HFF-Myc (cell line): ENCODE measurements around the gene GABBR2.
"Not testable (repeated sequence)": the region's sequence is repeated elsewhere in the genome, so short reads cannot be mapped to it uniquely, and the experiment has no call there.

Experiments
- DNase-seq: peaks from one replicate; pipeline ENCODE4 v3.0.0-alpha.2; 2011; ENCODE audit warnings: low read depth; ENCODE audit errors: extremely low read depth
- H3K4me3 ChIP-seq: replicated peaks from 2 replicates; pipeline ENCODE4 v1.5.1; 2011; ENCODE audit warnings: low read depth, mild to moderate bottlenecking, control low read depth, low read length
- TF ChIP-seq, protein P1 (sequence below): IDR thresholded peaks from 2 replicates; pipeline ENCODE4 v1.5.1; 2012; ENCODE audit warnings: mild to moderate bottlenecking, low read depth, low read length, control low read depth; ENCODE audit errors: missing control alignments

Gene GABBR2

DNA sequence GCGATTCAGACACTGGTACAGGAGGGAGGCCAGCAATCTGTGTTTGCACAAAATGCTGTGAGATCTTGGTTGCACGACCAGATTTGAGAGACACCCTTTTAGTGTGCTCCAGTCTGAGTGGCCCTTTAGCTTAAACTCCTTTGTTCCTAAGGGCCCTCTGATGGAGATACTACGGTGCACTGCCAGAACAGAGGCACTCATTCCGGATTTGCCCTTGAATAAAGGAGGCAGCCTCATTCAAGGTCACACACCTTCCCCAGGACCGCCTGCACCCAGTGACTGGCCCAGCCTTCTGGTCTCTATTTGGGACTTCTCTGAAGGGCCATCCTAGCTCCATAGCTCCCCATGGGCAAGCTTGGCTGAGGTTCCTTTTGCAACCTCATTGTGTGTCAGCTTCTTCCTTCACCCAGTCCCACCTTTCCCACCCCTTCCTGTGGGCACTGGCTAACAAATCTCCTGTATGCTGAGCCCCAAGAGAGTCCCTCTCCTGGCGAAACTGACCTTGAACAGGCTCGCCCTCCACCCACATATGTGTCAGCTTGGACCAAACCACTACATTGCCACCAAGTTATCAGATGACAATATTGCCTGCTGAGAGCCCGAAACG lies 191.7 kb downstream of the GABBR2 start:
- no peak for DNase-seq
- no peak overlapping the region for H3K4me3 ChIP-seq
- TF ChIP-seq, protein P1, sequence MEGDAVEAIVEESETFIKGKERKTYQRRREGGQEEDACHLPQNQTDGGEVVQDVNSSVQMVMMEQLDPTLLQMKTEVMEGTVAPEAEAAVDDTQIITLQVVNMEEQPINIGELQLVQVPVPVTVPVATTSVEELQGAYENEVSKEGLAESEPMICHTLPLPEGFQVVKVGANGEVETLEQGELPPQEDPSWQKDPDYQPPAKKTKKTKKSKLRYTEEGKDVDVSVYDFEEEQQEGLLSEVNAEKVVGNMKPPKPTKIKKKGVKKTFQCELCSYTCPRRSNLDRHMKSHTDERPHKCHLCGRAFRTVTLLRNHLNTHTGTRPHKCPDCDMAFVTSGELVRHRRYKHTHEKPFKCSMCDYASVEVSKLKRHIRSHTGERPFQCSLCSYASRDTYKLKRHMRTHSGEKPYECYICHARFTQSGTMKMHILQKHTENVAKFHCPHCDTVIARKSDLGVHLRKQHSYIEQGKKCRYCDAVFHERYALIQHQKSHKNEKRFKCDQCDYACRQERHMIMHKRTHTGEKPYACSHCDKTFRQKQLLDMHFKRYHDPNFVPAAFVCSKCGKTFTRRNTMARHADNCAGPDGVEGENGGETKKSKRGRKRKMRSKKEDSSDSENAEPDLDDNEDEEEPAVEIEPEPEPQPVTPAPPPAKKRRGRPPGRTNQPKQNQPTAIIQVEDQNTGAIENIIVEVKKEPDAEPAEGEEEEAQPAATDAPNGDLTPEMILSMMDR = no peak

- TF ChIP-seq, protein P1 = no peak
- no peak overlapping the region for H3K4me3 ChIP-seq
- DNase-seq = no peak
These were observed 192.4 kb downstream of the GABBR2 start for GRCh38 chr9:98516205-98516896.

DNA sequence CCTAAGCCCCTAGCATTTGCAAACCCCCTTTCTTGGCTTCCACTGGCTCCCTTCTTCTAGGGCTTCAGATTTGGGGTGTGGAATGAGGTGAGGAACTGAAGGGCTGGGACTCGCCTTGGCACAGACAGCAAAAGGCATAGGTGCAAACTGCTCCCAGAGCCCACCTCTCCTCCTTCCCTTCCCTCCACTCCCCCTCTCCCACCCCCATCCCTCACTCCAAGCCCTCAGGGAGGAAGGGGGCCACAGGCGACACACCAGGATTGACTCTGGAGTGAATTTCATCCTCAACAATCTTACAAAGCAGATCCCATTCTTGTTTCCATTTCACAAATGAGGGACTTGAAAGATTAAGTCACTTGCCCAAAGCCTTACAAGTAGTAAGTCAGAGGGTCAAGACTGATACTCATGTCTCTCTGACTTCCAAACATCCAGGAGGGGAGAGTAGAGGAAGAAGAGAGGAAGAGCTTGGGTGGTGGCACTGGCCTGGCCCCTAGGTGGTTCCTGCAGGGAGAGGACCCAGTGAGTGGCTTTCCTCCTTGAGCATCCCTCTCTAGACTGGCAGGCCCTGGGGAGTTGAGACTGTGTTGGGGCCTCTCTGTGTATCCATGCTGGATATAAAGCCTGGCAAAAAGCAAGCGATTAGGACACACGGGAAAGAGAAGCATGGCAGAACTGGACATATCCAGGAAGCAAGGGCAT lies 193.1 kb downstream of the GABBR2 start:
- no peak overlapping the region for H3K4me3 ChIP-seq
- no peak for DNase-seq
- TF ChIP-seq, protein P1 = no peak

DNA sequence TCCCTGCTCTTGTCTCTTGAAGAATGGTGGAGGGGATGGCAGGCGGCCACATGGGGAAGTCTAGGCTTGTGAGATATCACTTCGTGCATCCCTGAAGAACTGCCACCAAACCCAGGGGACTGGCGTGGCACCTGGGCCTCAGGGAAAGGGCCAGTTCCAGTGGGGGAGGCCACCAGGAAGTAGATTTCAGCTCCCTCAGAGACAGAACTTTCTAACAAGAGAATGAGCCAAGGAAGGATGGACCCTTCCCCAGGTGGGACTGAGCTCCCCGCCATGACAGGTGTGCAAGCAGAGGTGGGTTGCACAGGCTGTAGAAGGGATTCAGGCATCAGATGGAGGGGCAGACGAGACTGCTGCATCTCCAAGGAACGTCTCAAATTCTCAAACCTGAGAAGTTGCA lies 193.9 kb downstream of the GABBR2 start:
- TF ChIP-seq, protein P1 = no peak
- DNase-seq = no peak
- H3K4me3 ChIP-seq = no peak overlapping the region

- not testable (repeated sequence) for H3K4me3 ChIP-seq, DNase-seq
These were observed 200.4 kb downstream of the GABBR2 start for GRCh38 chr9:98508217-98508919.

- TF ChIP-seq, protein P1 = no peak
- H3K4me3 ChIP-seq = no peak overlapping the region
- no peak for DNase-seq
These were observed 202.2 kb downstream of the GABBR2 start for GRCh38 chr9:98506422-98507054.
